ENCODE measurements around the gene GCA. TPM values are rescaled to one million over a fixed set of nuclear protein-coding genes. Genes with fewer than 3 reads are reported as not detected.

GCA gene
- total RNA-seq, 1 donor from 2014 or later: 16.3 TPM

GRCh38 chr2:162401871-162402270, 57.9 kb downstream of the GCA start:
- intact Hi-C loops (cut with micrococcal nuclease): no loop called here

- intact Hi-C loops (cut with micrococcal nuclease): no loop called here
These were observed 60.0 kb downstream of the GCA start for GRCh38 chr2:162403884-162404283.

Other genes starting within 250 kb of the GCA start
- not detected in 2 replicates for gene GCG, start 191.9 kb upstream of the GCA start, total RNA-seq
- gene FAP, start 100.7 kb upstream of the GCA start, total RNA-seq: 0.17 and 0.76 TPM in 2 replicates
- gene IFIH1, start 25.4 kb upstream of the GCA start, total RNA-seq: 90.5 and 94.0 TPM in 2 replicates

Data from T-helper 1 cell treated with Interleukin-12 subunit alpha and Interleukin-12 subunit beta and Interleukin-4 antibody, amounts not matched to agents 30 ng/mL and 1 ng/mL, for 36 hours (primary cell).